ENCODE data around the gene ABR. TPM values are rescaled to one million over a fixed set of nuclear protein-coding genes. Genes with fewer than 3 reads are reported as not detected.
"Not testable (repeated sequence)": the region's sequence is repeated elsewhere in the genome, so short reads cannot be mapped to it uniquely, and the experiment has no call there.

The ABR gene
- total RNA-seq, 1 donor from 2014 or later, result 62.5 TPM

DNA sequence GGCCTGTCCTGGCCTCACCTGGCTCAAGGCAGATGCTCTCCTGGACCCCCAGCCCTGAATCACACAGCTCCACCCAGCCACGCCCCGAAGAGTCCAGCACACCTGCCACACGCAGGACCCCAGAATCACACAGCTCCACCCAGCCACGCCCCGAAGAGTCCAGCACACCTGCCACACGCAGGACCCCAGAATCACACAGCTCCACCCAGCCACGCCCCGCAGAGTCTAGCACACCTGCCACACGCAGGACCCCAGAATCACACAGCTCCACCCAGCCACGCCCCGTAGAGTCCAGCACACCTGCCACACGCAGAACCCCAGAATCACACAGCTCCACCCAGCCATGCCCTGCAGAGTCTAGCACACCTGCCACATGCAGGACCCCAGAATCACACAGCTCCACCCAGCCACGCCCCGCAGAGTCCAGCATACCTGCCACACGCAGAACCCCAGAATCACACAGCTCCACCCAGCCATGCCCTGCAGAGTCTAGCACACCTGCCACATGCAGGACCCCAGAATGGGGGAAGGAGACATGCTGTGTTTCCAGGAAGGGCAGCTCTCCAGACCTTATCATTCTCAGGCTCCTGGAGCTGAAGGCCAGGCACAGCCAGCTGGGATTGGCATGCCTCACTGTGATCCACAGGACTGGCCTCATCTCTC is 105.7 kb downstream of the ABR start:
- DNase-seq (ENCODE audit: extremely low read depth, low read depth, low spot score), result not testable (repeated sequence)

- no peak for DNase-seq (ENCODE audit: extremely low read depth, low read depth, low spot score)
Observed at GRCh38 chr17:1073241-1073962, 106.4 kb downstream of the ABR start.

DNA sequence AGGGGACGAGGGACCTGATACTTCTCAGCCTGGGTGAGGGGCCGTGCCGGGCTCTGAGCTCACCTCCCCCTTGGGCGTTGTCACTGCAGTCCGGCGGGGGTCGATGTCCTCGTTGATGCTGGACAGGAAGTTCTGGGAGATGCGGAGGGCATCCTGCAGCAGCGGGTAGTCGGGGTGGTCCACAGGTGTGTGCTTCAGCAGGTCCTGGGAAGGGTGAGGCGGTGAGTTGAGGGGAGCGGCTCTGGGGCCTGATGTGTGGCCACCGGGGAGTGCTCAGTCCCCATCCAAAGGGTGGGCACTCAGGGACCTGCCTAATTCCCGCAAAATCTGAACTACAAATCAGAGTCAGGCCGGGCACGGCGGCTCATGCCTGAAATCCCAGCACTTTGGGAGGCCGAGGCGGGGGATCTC is 107.2 kb downstream of the ABR start:
- no peak for DNase-seq (ENCODE audit: extremely low read depth, low read depth, low spot score)

GRCh38 chr17:1071103-1071825 is 108.5 kb downstream of the ABR start:
- no peak for DNase-seq (ENCODE audit: extremely low read depth, low read depth, low spot score)

GRCh38 chr17:1070411-1070810 is 109.4 kb downstream of the ABR start:
- DNase-seq (ENCODE audit: extremely low read depth, low read depth, low spot score), result no peak

DNA sequence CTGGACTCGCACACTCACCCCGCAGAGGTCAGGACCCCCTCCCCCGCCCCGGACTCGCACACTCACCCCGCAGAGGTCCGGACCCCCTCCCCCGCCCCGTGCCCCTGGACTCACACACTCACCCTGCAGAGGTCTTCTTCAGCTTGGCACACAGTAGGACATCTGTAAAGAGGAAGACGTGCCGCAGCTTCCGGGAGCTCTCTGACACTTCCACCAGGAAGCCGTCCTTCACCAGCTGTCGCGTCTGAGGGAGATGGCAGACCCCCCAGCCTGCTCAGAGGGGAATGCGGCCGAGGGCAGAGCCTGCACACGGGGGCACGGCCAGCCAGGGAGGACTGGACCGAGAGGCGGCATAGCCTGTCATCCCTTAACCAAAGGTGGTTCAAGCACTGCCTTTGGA is 109.9 kb downstream of the ABR start:
- no peak for DNase-seq (ENCODE audit: extremely low read depth, low read depth, low spot score)

DNA sequence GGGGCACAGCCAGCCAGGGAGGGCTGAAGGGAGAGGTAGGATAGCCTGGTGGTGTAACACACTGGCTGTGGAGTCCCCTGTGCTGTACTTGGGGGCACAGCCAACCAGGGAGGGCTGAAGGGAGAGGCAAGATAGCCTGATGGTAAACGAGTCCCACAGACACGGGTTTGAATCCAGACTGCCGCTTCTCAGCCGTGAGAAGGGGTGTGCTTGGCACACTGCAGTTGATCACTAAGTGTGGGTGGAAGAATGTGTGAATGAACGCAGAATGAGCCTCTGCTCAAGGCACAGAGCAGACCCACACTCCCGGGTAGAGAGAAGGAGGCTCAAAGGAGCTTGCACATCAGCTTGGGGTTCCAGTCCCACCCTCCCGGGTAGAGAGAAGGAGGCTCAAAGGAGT is 111.4 kb downstream of the ABR start:
- no peak for DNase-seq (ENCODE audit: extremely low read depth, low read depth, low spot score)

DNA sequence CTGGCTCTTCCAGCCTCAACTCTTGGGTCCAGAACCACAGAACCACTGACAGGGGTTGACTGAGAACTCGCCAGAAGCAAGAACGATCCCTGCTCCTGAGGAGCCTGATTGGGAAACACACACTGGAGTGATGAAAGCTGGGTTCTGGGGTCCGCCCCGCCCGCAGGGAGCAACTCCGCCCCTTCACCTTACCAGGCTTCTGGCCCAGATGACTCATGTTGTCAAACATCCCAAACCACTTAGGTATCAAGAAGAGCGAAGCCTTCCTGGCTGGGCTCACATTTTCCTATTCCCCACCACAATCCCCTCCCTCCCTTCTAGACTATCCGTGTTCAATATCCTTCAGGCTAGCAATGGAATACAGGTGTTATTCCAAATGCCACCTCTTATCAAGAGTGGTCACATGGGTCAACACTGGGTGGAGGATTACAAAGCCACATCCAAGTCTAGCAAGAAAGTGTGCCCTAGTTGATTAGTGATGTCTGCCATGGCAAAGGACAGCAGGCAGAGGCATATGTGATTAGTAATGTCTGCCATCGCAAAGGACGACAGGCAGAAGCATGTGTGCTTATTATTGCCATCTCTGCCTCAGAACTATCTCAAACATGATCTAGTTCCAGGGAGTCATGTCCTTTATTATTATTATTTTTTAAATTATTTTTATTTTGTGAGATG is 112.4 kb downstream of the ABR start:
- DNase-seq (ENCODE audit: extremely low read depth, low read depth, low spot score), result no peak

- DNase-seq (ENCODE audit: extremely low read depth, low read depth, low spot score), result not testable (repeated sequence)
Observed at GRCh38 chr17:1065416-1065815, 114.4 kb downstream of the ABR start.

GRCh38 chr17:1060991-1061390 is 118.8 kb downstream of the ABR start:
- DNase-seq (ENCODE audit: extremely low read depth, low read depth, low spot score), result no peak

GRCh38 chr17:1059131-1059795 is 120.5 kb downstream of the ABR start:
- no peak for DNase-seq (ENCODE audit: extremely low read depth, low read depth, low spot score)

- no peak for DNase-seq (ENCODE audit: extremely low read depth, low read depth, low spot score)
Observed at GRCh38 chr17:1058423-1059130, 121.2 kb downstream of the ABR start.

DNA sequence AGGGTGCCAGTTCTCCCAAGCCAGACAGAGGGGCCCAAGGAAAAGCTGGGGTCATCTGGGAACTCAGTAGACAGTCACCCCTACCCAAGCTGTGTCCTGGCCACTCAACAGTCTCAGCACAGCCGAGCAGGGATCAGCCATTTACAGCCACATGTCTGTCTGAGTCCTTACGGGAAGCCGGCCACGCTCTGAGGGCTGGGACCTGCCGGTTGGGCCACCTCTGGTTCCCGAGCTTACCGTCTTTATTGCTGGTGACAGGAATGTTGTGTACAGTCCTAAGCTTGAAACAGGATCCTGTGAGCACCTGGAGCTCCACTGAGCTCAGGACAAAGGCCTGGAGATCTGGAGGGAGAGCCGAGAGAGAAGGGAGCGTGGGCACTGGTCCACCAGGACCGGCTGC is 123.0 kb downstream of the ABR start:
- DNase-seq (ENCODE audit: extremely low read depth, low read depth, low spot score), result no peak

DNA sequence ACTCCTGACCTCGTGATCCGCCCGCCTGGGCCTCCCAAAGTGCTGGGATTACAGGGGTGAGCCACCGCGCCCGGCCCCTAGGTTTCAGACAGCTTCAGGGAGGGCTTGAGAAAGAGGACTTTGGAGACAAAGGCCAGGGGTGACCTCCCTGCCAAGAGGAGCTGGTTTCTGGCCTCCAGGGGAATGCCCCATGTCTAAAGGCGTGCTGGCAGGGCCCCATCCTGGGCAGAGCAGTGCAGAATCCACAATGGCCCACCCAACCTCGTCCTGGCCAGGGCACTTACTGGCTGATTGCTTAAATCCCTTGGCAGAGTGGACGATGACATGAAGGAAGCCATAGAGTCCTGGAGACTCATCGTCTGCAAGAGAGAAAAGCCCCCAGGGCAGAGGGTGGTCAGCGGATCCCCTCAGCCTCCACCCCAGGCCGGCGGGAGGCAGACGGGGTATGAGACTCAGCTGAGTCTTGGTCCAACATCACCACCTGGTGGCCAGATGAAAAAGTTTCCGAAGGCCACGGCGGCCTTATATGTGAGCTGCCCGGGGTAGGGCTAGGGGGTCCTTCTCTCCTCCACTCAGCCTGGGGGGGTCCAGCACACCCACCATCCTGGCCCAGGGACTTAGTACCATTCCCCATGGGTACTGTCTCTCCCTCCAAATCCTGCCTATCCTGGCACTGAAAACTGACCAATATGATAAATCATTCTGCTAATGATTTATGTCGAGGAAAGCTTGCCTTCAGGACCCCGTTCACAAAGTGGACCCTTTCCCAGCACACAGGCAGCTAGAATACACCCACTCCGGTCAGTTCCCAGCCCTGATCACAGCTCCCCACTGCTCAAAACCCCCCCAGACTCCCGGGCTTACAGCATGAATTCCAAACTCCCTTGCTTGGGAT is 123.8 kb downstream of the ABR start:
- no peak for DNase-seq (ENCODE audit: extremely low read depth, low read depth, low spot score)

DNA sequence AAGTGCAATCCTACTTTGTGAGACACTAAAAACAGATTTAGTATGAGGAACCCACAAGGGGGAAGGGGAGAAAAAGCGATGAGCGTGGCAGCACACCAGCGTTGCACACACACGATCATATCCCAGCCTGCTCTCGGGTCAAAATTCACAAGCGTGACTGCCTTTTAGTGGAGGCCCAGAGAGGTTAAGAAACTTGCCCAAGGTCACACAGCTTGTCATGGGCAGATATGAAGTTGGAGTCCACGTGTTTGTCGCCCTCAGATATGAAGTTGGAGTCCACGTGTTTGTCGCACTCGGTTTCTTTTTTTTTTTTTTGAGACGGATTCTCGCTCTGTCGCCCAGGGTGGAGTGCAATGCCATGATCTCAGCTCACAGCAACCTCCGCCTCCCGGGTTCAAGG is 124.5 kb downstream of the ABR start:
- no peak for DNase-seq (ENCODE audit: extremely low read depth, low read depth, low spot score)

- no peak for DNase-seq (ENCODE audit: extremely low read depth, low read depth, low spot score)
Observed at GRCh38 chr17:1054656-1055055, 125.1 kb downstream of the ABR start.

DNA sequence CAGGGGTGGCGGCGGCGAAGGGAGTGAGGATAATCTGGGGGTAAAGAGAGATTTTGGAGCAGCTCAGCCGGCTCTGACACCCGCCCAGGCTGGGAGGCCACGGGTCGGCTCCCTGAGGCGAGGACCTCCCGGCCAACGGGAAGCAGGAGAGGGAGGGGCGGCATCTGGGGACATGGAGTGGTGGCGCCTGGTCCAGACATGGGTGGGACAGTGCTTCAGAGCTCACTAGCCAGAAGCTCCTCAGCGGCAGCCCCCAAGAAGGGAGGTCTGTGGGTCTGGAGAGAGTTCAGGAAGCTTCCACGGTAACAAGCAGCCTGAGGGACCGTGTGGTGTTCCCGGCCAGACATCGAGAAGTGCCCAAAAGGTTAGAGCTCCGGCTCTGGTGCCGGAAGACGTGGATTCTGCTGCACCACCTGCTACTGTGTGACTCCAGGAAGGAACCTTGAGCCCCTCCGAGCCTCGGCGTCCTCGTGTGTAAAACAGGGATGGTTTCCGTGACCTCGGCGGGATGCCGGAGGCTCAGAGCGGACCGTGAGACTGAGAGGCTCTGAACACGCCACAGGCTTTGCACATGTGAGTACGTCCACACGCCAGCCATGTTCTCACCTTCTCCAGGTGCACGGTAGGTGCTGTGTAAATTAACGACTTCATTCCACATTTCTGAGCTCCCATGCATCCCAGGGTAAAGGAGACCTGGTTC is 126.0 kb downstream of the ABR start:
- DNase-seq (ENCODE audit: extremely low read depth, low read depth, low spot score), result no peak

Measured in glomerular endothelial cell (primary cell).